ENCODE measurements around the gene CDC7. TPM values are rescaled to one million over a fixed set of nuclear protein-coding genes. Genes with fewer than 3 reads are reported as not detected.
A peak's percentile ranks its signal among the peaks of the same experiment; 100 is the strongest.

The CDC7 gene
- polyA plus RNA-seq, 3 donors, result 26.1 to 29.2 (median 27.3) TPM

GRCh38 chr1:91545506-91546300 lies 45.1 kb downstream of the CDC7 start:
- DNase-seq, result no peak

- DNase-seq, result no peak
Measured at GRCh38 chr1:91546301-91546581, 45.6 kb downstream of the CDC7 start.

DNA sequence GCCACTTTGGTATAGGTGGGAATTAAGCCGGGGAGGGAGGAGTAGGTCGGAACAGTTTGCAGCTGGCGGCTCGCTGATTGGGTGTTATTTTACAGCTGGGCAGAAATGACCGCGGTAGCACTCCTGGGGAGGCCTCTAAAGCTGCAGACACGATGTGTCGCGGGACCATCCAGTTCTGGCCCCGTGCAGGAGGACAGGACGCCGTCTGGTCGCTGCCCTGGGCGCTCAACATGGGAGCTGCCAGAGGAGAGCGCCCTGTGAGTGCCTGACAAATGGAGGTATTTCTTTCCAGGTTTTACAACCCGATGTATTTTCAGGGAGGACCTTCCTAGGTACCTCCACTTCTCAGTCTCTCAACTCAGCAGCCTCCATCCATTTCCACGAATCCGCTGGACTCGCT lies 46.2 kb downstream of the CDC7 start:
- no peak for DNase-seq

DNA sequence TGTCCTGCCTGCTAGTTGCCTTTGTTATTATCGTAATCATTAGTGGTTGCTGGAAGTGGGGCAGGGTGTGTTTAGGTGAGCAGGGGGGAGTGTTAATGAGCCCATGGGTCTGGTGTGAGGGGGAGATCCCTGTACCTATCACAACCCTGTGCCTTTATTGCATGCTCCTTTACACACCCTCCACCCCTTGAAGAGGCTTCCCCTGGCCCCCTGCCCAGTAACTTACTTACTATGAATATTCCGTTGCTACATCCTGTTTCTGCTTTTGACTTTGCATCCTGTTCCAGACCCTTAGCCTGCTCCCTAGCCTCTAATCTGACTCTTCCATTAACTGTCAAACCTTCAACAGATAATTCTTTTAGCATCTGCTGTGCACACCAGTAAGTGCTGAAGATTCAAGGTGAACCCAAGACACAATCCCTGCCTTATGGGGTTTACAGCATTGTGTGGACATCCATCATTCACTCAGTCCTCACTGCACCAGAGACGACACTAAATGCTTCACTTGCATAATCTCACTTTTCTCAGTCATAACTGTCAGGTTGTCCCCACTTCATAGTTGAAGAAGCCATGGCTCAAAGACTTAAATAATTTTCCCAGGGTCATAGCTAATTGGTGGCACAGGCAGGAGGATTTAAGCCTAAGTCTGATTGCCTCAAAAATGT lies 47.9 kb downstream of the CDC7 start:
- no peak for DNase-seq

GRCh38 chr1:91549041-91549735 lies 48.5 kb downstream of the CDC7 start:
- DNase-seq, result no peak

DNA sequence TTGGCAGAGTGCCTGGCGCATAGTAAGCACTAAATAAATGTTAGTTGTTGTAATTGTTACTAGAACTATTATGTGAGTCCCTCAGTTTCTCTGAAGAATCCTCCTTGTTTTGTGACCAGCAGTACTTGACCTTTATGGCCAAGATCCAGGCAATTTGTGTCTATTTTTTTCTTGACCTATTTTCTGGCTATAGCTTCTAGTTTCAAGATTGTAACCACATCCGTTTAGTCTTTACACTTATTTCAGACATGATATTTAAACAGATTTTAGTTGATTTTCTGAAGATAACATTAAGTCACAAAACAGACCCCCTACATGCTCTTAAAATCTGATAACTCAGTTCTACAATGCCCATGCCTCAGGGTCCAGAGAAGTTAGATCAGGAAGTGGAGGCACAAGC lies 50.3 kb downstream of the CDC7 start:
- no peak for DNase-seq

DNA sequence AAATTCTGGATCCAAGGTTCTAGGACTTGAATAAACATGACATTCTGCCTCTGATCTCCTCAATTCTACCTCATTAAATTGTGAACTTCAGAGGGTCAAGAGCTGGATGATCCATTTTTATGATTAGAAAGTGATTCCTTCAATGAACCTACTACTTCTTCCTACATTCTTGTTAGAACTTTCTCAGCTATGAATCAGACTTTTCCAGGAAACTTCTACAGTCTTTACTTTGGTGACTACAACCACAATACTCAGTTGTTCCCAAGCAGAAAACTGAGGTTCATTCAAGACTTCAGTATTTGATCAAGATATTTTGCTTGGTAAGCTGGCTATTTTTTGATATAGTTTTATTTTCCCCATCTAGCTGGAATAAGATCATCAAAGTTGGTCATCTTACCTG lies 51.4 kb downstream of the CDC7 start:
- DNase-seq, result no peak

GRCh38 chr1:91552596-91552995 lies 51.9 kb downstream of the CDC7 start:
- DNase-seq, result no peak

- no peak for DNase-seq
Measured at GRCh38 chr1:91553177-91553591, 52.5 kb downstream of the CDC7 start.

- DNase-seq, result peak; percentile 37
Measured at GRCh38 chr1:91555074-91555730, 54.6 kb downstream of the CDC7 start.

DNA sequence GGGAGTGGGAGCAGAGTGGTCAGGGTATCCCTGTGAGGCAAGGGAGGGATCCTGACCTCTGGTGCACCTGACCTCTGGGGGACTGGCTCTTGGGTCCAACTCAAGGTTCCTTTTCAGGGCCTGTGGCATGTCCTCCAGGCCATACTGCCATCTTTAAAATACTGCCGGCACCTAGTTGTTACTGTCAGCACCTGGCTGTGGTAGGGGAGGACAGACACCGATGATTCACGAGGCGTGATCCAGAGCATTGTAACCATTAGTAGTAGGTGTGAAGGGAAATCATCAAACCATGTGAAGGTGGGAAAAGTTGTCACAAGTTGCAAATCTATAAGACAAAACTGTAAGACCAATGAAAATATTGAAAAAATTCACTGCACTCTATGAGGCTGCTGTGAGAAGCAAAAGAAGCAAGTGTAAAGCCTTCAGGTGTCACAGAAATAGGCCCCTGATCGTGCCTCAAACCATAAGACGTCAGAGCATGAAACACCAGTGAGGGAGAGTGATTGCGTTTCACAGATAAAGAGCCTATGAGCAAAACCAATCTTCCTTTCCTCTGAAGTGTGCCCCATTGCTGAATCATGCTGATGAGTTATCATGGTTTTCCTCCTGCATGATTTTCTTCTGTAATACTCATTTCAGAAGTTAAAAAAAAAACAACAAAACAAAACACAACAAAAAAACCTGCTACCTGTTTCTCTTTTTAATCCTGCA lies 55.3 kb downstream of the CDC7 start:
- no peak for DNase-seq

GRCh38 chr1:91556556-91556955 lies 55.9 kb downstream of the CDC7 start:
- no peak for DNase-seq

DNA sequence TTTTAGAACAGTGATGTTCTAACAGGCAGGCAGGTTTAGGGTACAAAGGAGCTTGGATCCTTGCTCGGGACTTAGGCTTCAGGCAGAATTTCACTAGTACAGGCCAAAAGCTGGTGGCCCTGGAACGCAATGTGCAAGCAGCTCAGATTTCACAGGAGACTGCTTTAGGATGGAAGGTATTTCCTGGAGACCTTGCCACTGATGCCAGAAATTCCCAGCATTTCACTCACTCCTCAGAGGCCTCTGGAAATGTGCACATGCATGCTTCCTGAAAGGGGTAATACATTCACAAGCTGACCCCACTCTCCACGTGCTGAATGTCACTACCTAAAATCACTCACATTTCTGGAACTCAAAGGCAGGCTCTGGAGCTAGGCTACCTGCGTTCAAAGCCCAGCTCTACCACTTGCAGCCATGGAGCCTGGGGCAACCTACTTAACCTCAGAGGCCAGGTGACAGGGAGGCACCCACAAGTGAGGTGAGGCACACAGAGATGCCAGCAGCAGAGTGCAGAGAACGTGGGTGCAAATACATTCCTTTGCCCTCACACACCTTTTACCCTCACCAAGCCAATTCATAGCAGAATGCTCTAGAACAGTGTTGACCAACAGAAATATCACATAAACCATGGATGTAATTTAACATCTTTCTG lies 56.5 kb downstream of the CDC7 start:
- DNase-seq, result no peak

DNA sequence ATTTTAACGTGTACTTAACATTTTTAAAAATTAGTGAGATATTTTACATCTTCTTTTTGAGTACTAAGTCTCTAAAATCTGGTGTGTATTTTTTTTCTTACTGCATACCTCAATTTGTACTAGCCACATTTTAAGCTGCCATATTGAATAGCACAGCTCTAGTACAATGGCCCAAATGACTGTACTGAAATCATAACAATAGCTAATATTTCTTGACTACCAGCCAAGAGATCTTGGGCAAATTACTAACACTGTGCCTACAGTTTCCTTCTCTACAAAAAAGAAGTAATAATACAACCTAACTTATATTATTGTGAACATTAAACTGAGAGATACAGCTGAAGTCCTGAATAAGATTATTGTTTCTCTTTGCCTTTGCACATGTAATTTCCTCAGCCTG lies 57.2 kb downstream of the CDC7 start:
- no peak for DNase-seq

DNA sequence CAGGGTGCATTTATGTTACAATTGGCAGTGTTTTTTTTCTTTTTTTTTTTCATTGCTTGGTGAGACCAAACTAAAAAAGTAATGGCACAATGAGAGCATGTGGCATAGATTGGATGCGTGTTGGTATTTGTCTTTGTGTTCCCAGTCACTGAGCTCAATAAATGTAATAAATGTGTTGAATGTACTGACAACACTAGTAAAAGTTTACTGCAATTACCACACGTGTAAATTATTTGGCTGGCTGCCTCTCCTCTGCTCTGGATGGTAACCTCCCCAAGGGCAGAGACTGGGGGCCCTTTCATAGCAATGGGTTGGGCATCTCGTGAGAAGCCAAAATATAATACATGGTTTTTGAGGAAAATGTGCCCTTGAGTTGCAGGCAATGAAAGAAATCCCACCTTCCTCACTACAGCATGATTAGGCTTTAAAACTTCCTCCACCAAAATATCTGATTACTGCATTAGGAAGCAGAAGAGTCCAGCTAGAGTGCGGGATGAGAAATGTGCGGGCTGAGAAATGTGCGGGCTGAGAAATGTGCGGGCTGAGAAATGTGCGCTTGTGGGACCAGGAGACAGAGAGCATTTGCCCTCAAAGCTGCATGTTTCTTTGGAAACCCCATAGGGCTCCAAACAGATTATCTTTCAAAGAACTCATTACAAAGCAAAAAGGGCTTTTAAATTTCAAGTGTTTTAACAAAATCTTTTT lies 58.5 kb downstream of the CDC7 start:
- no peak for DNase-seq

GRCh38 chr1:91559838-91560565 lies 59.4 kb downstream of the CDC7 start:
- no peak for DNase-seq

DNA sequence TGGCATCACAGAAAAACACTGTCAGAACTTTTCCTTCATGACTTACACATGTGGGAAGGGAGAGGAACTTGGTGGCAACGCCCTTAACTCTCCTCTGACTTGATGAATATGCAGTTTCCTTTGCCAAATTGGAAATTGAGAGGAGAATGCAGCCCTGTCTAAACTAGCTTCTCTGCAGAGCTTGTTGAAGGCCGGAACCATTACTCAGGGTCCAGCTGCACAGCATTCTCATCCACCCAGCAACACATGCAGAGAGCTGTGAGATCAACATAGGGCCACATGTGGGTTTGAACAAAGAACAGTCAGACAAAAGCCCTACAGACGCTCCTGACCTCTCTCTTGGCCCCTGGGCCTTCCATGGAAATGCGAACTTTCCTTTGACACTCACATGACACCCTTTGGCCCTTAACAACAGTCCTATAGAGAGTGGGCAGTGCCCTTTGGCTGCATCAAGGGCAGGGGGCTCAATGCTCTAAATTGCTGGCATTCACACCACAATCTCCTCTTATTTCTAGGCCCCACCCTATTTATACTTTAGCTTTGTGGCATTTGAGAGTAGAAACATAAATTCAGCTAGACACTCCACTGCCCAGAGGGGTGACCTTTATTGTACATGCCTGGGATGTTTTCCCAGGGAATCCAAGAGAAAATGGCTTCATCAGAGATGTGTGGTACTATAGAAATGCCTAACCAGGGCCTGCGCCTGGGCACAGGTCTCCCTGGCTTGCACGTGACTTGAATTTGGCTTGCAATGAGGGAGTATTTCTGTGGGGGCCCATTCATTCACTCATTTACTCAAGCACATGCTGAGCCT lies 64.4 kb downstream of the CDC7 start:
- no peak for DNase-seq

GRCh38 chr1:91567583-91567982 lies 66.9 kb downstream of the CDC7 start:
- no peak for DNase-seq

- DNase-seq, result no peak
Measured at GRCh38 chr1:91568261-91568660, 67.6 kb downstream of the CDC7 start.
